K562 (cell line): Measurements from ENCODE around the gene CDCA4.

Experiments
- CTCF ChIP-seq, 3 experiments: IDR thresholded peaks in 2 of 3; conservative IDR thresholded peaks in 1 of 3; 2 replicates each; pipeline ENCODE4 v1.5.1; 2011 to 2012; ENCODE audit warnings: low read length in 3 of 3, mild to moderate bottlenecking in 3 of 3, control low read depth in 2 of 3, improper control_type of control experiment in 1 of 3, inconsistent platforms in 1 of 3, low read depth in 1 of 3, mixed read lengths in 1 of 3, moderate library complexity in 1 of 3; ENCODE audit not compliant: insufficient read depth in 2 of 3
- PYGO2 ChIP-seq: fragments of 450-650 bp; IDR thresholded peaks from 2 replicates; pipeline ENCODE4 v1.6.1; 2016; ENCODE audit warnings: mild to moderate bottlenecking, missing genetic modification characterization, moderate library complexity, missing compliant biosample characterization
- ZNF217 ChIP-seq: sonication (generic); formaldehyde crosslinking; IDR thresholded peaks from 2 replicates; pipeline ENCODE4 v1.8.0; 2022; ENCODE audit warnings: mild to moderate bottlenecking, missing genetic modification reagents

- TF ChIP-seq ZNF217 (CRISPR knock-in tag): no peak
- no peak for TF ChIP-seq PYGO2 (tag)
- TF ChIP-seq CTCF (IDR thresholded peaks at IDR 0.05 in 2 of 3, conservative IDR thresholded peaks at IDR 0.05 in 1 of 3; ENCODE audit: insufficient read depth in 2 of 3, low read depth in 1 of 3, low read length in 3 of 3): no peak
Observed at GRCh38 chr14:105015242-105015641, 5.6 kb downstream of the CDCA4 start.
